GM13977 (cell line): ENCODE results near the gene CBR4.

Experiments used
- DNase-seq: peaks from one replicate; pipeline ENCODE4 v3.0.0; 2012; ENCODE audit warnings: low spot score
- in situ Hi-C: fragments of 300-500 bp; cut with MboI; formaldehyde crosslinking; loops from one replicate; pipeline ENCODE4 v1.12.0; 2022; ENCODE audit warnings: low sequenced_read_pairs, low pct_unique_long_range_greater_than_20kb, mixed read lengths, inconsistent platforms; ENCODE audit not compliant: unreplicated experiment
- TF ChIP-seq, protein P1 (sequence below): IDR thresholded peaks from 2 replicates; pipeline ENCODE4 v1.5.1; 2012; ENCODE audit warnings: mild to moderate bottlenecking, control low read depth; ENCODE audit not compliant: insufficient read depth; ENCODE audit errors: extremely low read depth, missing control alignments

CBR4 gene

DNA sequence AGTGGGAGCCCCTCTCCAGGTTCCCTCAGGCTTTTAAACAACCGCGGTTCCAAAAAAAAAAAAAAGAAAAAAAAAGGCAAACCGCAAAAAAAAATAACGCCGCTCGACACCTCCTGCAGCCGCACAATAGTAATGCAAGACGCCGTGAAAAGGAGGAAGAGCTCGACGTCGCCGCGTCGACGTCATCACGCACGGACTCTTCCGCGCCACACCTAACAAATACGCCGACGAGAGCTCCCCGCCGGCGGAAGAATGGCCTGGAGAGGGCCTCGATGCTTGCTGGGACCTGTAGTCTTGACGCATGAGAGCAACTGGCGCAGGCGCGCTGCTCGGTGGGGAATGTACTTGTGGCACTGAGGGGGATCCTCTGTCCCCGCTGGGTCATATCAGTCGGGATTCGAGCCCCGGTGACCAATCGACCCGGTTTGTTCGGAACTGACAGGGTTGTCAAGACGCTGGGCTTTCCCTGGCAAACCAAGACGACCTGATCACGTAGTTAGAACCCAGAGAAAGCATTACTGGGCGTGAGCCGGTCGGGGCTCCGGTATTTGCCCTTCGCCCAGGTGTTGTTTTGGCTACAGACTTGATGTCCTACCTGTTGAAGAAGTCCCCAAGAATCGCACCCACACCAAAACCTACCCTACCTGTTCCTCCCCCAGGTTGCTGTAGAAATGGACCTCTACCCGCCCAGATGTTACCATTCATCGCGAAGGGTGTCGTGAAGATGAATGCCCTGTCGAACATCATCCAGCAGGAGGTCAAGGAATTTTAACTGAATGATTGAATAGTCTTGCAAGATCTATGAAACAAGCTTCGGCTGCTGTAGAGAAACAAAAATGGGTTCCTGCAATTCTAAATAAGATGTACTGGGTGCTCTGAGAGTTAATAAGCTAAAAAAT, at the start of gene CBR4:
Gene CBR4 (minus strand): TSS at position 131 of the 899 bp plus-strand sequence. CDS start 166 bp downstream, outside the sequence.
- TF ChIP-seq, protein P1, sequence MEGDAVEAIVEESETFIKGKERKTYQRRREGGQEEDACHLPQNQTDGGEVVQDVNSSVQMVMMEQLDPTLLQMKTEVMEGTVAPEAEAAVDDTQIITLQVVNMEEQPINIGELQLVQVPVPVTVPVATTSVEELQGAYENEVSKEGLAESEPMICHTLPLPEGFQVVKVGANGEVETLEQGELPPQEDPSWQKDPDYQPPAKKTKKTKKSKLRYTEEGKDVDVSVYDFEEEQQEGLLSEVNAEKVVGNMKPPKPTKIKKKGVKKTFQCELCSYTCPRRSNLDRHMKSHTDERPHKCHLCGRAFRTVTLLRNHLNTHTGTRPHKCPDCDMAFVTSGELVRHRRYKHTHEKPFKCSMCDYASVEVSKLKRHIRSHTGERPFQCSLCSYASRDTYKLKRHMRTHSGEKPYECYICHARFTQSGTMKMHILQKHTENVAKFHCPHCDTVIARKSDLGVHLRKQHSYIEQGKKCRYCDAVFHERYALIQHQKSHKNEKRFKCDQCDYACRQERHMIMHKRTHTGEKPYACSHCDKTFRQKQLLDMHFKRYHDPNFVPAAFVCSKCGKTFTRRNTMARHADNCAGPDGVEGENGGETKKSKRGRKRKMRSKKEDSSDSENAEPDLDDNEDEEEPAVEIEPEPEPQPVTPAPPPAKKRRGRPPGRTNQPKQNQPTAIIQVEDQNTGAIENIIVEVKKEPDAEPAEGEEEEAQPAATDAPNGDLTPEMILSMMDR = no peak
- DNase-seq = peak; percentile 86
- in situ Hi-C loops = loop anchor here (10.0 kb wide), 1 partner anchor 474 kb away; no protein-coding TSS in a partner anchor

- DNase-seq = no peak
- TF ChIP-seq, protein P1 = no peak
- in situ Hi-C loops = no loop called here
These were observed 49.5 kb upstream of the CBR4 start for GRCh38 chr4:169059306-169060211.

DNA sequence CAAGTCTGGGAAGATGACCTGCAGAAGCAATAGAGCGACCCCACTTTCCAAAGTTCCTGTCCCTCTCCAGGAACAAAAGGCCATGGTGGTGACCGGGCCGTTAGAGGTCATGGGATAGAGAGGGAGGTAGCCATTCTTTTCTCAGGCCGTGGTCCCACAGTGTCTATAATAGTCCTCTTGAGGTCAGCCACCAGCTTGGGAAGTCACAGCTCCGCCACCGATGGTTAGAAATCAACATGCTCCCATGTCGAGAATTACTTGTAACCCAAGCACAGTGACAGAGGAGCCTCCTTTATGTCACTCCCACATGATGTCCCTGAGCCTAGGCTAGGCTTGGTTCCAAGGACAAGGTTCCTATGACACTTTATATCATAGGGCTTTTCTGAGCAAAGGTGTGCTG, 48.3 kb upstream of the CBR4 start:
- no peak for DNase-seq
- TF ChIP-seq, protein P1 = no peak
- in situ Hi-C loops = no loop called here

DNA sequence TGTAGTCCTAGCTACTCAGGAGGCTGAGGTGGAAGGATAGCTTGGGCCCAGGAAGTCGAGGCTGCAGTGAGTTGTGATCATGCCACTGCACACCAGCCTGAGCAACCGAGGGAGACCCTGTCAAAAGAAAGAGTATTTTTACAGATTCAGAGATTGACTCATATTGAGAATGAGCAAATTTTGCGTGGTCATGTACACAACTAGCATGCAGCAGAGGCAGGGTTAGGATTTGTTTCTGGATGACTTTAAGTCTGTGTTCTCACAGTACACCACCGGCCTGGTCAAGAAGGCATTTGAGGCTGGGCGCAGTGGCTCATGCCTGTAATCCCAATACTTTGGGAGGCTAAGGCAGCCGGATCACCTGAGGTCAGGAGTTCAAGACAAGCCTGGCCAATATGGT, 44.8 kb upstream of the CBR4 start:
- peak; percentile 46 for DNase-seq
- TF ChIP-seq, protein P1 = no peak
- in situ Hi-C loops = no loop called here

DNA sequence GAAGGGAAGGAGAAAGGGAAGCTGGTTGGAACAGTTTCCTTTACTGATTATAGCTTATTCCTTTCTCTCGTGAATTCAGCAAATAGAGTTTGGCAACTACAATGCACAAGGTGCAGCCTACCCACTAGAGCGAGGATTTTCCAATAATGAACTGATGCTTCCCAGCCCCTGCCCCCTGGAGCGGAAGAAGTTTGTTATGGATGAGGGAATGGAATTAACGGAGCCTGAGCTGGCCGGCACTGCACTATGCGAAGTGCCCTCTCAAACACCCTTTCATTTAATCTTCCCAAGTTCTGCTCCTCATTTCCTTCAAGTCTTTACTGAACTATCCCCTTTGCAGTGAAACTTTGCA, 42.5 kb upstream of the CBR4 start:
- in situ Hi-C loops = no loop called here
- TF ChIP-seq, protein P1 = no peak
- no peak for DNase-seq

DNA sequence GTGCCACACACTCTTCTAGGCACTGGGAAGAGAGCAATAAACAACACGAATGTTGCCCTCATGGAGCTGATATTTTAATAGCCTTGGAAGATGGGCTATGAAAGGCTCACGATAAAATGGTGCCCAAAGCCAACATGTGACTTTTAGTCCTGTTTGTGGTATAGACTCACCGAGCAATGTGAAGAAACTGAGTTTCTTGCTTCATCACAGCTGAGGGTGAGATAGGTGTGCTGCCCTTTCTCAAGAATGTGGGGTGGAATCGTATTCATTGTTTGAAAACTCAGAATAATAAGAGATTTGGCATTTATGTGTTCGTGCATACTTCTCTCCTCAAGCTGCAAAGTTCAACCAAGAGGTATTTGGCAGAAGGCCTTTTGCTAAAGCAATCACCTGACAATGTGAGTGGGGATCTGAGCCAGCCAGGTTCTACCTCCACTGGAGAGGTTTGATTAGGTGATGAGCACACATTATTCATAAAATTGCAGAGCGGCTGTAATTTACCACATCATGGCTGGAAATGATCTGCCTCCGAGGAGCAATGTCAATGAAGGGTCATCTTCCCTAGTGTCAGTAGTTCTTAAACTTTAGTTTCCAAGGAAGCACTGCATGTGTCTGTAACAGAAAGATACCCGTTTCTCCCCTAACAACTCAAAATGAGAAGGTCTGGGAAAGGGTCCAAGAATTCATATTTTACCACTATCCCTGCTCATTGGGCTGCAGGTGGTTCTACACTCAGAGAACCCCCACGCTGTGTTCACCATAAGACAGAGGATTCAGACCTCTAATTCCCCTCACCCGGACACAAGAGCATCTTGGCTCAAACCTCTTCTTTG, 41.9 kb upstream of the CBR4 start:
- DNase-seq = no peak
- TF ChIP-seq, protein P1 = no peak
- in situ Hi-C loops = no loop called here
